Prostate gland (tissue), 2 donors: Measurements from ENCODE around the gene FBXO22.
"Not testable (repeated sequence)": the region's sequence is repeated elsewhere in the genome, so short reads cannot be mapped to it uniquely, and the experiment has no call there.

Source experiments
- CTCF ChIP-seq, 4 experiments: fragments of 200-600 bp in 2 of 4; fragments of 450-650 bp in 2 of 4; sonication (generic) in 2 of 4; IDR thresholded peaks; 1 replicate in 3 of 4; 2 replicates in 1 of 4; pipeline ENCODE4 v1.5.1; 2016 to 2019; ENCODE audit warnings: antibody characterized with exemption in 4 of 4, mild to moderate bottlenecking in 2 of 4, moderate library complexity in 2 of 4
- POLR2A ChIP-seq: fragments of 450-650 bp; IDR thresholded peaks from one replicate; pipeline ENCODE4 v1.6.1; 2016; ENCODE audit warnings: antibody characterized with exemption, mild to moderate bottlenecking
- POLR2AphosphoS5 ChIP-seq: sonication (generic); formaldehyde crosslinking; IDR thresholded peaks from one replicate; pipeline ENCODE4 v1.6.1; 2017; ENCODE audit warnings: antibody characterized with exemption

GRCh38 chr15:75866045-75866444 lies 37.6 kb upstream of the FBXO22 start:
- TF ChIP-seq CTCF (IDR thresholded peaks at IDR 0.05); POLR2A; POLR2AphosphoS5: not testable (repeated sequence)
